Esophagus muscularis mucosa (tissue), 4 donors: ENCODE results near the gene CGB7. TPM values are rescaled to one million over a fixed set of nuclear protein-coding genes. Genes with fewer than 3 reads are reported as not detected.

ENCODE experiments used
- DNase-seq: peaks from one replicate; pipeline ENCODE4 v3.0.0-alpha.2; 2017; ENCODE audit errors: extremely low spot score
- H3K27ac ChIP-seq, 4 donors: fragments of 200-600 bp; sonication (generic); replicated peaks in 1 of 4; 1 replicate in 3 of 4; 2 replicates in 1 of 4; pipeline ENCODE4 v1.5.1; 2016 to 2019; ENCODE audit warnings: mild to moderate bottlenecking in 1 of 4
- H3K27me3 ChIP-seq, 4 donors: fragments of 200-600 bp; sonication (generic); one replicate each; pipeline versions ENCODE4 v1.5.1 to v1.6.0; 2016 to 2019
- H3K36me3 ChIP-seq, 4 donors: fragments of 200-600 bp; sonication (generic); one replicate each; pipeline ENCODE4 v1.5.1; 2016 to 2019
- H3K4me1 ChIP-seq, 4 donors: fragments of 200-600 bp; sonication (generic); one replicate each; pipeline ENCODE4 v1.5.1; 2016 to 2019
- H3K4me3 ChIP-seq, 4 donors: fragments of 200-600 bp; sonication (generic); 1 replicate in 2 of 4; 2 replicates in 2 of 4; pipeline ENCODE4 v1.5.1; 2016 to 2019; ENCODE audit warnings: mild to moderate bottlenecking in 4 of 4, moderate library complexity in 1 of 4
- H3K9me3 ChIP-seq, 4 donors: fragments of 200-600 bp; sonication (generic); 1 replicate in 3 of 4; 2 replicates in 1 of 4; pipeline ENCODE4 v1.5.1; 2016 to 2019
- CTCF ChIP-seq, 3 experiments: fragments of 200-600 bp in 2 of 3; fragments of 450-650 bp in 1 of 3; sonication (generic) in 2 of 3; IDR thresholded peaks; one replicate each; pipeline ENCODE4 v1.5.1; 2017 to 2019; ENCODE audit warnings: antibody characterized with exemption in 3 of 3, mild to moderate bottlenecking in 2 of 3, moderate library complexity in 1 of 3
- EP300 ChIP-seq: sonication (generic); formaldehyde crosslinking; IDR thresholded peaks from one replicate; pipeline ENCODE4 v1.6.1; 2017; ENCODE audit warnings: antibody characterized with exemption
- POLR2A ChIP-seq: fragments of 450-650 bp; IDR thresholded peaks from one replicate; pipeline ENCODE4 v1.6.1; 2017; ENCODE audit warnings: antibody characterized with exemption, moderate library complexity, mild to moderate bottlenecking, low read depth
- POLR2AphosphoS5 ChIP-seq, 2 donors: sonication (generic); formaldehyde crosslinking; IDR thresholded peaks; one replicate each; pipeline ENCODE4 v1.6.1; 2017; ENCODE audit warnings: antibody characterized with exemption in 2 of 2
- WGBS: methylation state at CpG from one replicate; pipeline ENCODE4 v1.1.5; 2018; 5-methylcytosine and 5-hydroxymethylcytosine counted together
- intact Hi-C: fragments of 100-400 bp; cut with DNase I; formaldehyde crosslinking; loops from one replicate; pipeline ENCODE4 v1.15.1; 2023
- total RNA-seq, 4 donors: library from RNA; depleted of rRNA; stranded (reverse); fragments of >200 nt; gene quantifications; one replicate each; pipeline versions ENCODE4 v1.1.0 to v1.2.1, GENCODE V29; 2016

CGB7 gene
- total RNA-seq, 4 donors from 2014 or later: not detected

DNA sequence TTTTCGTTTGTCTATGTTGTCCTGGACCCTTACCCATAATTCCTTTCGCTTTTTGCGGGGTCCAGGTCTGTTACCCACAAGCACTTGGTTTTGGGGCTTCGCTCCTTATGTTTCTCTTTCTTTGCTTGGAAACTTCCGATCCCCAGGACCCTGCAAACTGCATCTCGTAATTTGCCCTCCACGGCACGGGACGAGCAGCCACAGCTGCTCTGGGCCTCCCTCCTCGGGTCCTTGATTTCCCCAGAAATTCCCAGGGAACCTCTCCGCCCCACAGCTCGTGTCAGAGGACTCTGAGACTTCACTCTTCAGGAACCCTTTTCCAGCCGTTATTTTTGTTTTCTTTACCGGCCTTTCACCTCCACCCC, 28.3 kb upstream of the CGB7 start:
- under 1% methylated on average over 14 of the region's 14 CpGs for WGBS
- H3K36me3 ChIP-seq: peaks cover 20 to 43% (median 31%) of the 10 kb centered on the region in 4 donors
- DNase-seq: no peak
- intact Hi-C loops: no loop called here
- no peaks in the 10 kb centered on the region for H3K27me3 ChIP-seq
- peaks cover 24 to 50% (median 37%) of the 10 kb centered on the region in 4 donors for H3K4me1 ChIP-seq
- peak overlapping the region; percentile 72 to 97 (median 88) for H3K4me3 ChIP-seq
- H3K27ac ChIP-seq: peak overlapping the region; percentile 83 to 95 (median 89)
- no peaks in the 10 kb centered on the region for H3K9me3 ChIP-seq
- no peak for TF ChIP-seq EP300
- TF ChIP-seq CTCF (IDR thresholded peaks at IDR 0.05): no peak
- no peak for TF ChIP-seq POLR2A
- no peak for TF ChIP-seq POLR2AphosphoS5 (IDR thresholded peaks at IDR 0.05)

DNA sequence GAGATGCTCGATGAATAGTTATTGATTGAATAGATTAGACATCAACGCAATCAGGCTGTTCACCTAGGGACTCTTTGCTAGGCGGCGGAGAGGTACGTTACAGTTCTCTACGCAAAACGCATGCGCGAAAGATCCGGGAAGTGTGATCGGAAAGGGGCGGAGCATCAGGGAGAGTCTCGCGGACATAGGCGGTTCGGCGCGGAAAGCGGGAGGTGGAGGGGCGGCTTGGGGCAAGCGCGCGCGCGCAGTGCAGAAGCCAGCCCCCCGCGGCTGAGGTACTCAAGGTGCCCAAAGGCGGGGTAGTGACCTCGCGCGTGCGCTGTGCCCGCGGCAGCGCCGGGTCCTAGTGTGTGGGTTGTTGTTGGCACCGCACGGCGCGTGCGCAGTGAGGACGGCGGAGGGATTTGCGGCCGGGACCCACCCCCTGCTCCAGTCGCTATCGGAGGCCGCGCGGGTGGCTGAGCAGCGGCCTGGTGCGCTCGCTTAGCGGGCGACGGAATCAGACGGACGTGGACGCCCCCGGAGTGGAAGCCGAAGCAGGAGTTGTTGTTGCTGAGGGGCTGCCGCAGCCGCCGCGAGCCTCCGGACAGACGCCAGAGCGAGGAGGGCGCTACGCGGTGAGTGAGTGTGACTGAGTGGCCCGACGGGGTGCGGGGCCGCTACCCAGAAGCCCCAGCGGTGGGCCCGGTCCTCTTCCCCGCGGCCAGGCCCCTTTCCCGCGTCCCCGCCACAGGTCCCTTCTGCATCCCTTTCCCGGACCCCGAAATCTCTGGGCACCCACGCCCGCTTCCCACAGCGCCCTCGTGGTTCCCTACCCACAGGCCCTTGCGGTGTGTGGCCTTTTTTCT, 27.7 kb upstream of the CGB7 start, which contains the start of gene SNRNP70:
Gene SNRNP70, plus strand, starts transcription at position 432 of the 848 bp plus-strand sequence. CDS start 964 bp downstream, outside the sequence.
- WGBS: under 1% methylated on average over 23 of the region's 89 CpGs
- Histone ChIP-seq H3K36me3 (peaks cover 14 to 37% (median 25%) of the 10 kb centered on the region in 4 donors), H3K27ac (peak within 1 kb of the TSS; percentile 83 to 95 (median 89)), H3K9me3 (no peaks in the 10 kb centered on the region), H3K4me1 (peaks cover 24 to 49% (median 37%) of the 10 kb centered on the region in 4 donors), H3K27me3 (no peaks in the 10 kb centered on the region), H3K4me3 (peak within 1 kb of the TSS; percentile 72 to 97 (median 88))
- intact Hi-C loops: no loop called here
- peak; percentile 100 for DNase-seq
- TF ChIP-seq POLR2AphosphoS5 (IDR thresholded peaks at IDR 0.05): peak; percentile 93 to 96
- TF ChIP-seq CTCF (IDR thresholded peaks at IDR 0.05): peak in 1 of 3 experiments; percentile 6
- no peak for TF ChIP-seq EP300
- TF ChIP-seq POLR2A: peak; percentile 91

DNA sequence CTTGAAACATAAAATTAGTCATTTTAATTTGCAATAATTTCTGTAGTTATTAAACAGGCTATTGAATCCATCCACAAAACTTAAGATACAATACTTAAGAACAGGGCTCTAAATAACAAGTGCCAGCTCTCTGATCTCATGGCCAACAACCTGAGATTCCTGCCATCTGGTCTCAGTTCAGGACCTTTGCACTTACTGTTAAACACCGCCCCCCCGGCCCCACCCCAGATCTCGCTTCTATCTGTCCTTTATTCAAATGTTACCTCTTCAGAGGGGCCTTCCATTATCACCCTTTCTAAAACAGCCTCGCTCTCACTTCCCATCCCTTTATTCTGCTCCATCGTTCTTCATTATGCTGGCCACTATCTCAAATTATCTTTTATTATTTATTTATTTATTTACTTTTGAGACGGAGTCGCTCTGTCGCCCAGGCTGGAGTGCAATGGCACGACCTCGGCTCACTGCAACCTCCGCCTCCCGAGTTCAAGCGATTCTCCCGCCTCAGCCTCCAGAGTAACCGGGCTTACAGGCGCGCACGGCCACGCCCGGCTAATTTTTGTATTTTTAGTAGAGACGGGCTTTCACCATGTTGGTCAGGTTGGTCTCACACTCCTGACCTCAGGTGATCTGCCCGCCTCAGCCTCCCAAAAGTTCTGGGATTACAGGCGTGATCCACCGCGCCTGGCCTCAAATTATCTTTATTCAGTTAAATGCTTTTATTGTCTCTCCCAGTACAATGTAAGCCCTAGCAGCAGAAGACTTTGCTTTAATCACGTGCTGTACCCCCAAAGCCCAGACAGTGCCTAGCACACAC, 26.9 kb upstream of the CGB7 start:
- H3K27me3 ChIP-seq: no peaks in the 10 kb centered on the region
- intact Hi-C loops: no loop called here
- DNase-seq: no peak
- 71% methylated on average over 26 of the region's 26 CpGs for WGBS
- H3K36me3 ChIP-seq: peaks cover 8 to 29% (median 18%) of the 10 kb centered on the region in 4 donors
- TF ChIP-seq POLR2AphosphoS5 (IDR thresholded peaks at IDR 0.05) (no peak), CTCF (IDR thresholded peaks at IDR 0.05) (no peak), POLR2A (no peak), EP300 (no peak)
- H3K27ac ChIP-seq: peak overlapping the region; percentile 83 to 95 (median 89)
- peak overlapping the region; percentile 72 to 97 (median 88) for H3K4me3 ChIP-seq
- H3K4me1 ChIP-seq: peaks cover 24 to 42% (median 37%) of the 10 kb centered on the region in 4 donors
- no peaks in the 10 kb centered on the region for H3K9me3 ChIP-seq

DNA sequence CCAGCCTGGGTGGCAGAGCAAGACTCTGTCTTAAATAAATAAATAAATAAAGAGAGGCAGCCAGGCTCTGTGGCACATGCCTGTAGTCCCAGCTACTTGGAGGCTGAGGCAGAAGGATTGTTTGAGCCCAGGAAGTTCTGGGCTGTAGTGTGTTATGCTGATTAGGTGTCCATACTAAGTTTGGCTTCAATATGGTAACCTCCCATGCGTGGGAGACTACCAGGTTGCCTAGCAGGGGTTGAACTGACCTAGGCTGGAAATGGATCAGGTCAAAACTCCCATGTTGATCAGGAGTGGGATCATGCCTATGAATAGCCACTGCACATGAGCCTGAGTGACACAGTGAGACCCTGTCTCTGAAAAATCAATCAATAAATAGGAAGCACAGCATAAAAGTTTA, 23.7 kb upstream of the CGB7 start:
- intact Hi-C loops: no loop called here
- no peak overlapping the region for H3K4me3 ChIP-seq
- peaks cover 8 to 12% (median 10%) of the 10 kb centered on the region in 4 donors for H3K4me1 ChIP-seq
- no peak for DNase-seq
- H3K27ac ChIP-seq: no peak overlapping the region
- 45% methylated on average over 1 of the region's 1 CpG for WGBS
- no peaks in the 10 kb centered on the region for H3K36me3 ChIP-seq
- H3K9me3 ChIP-seq: no peaks in the 10 kb centered on the region
- TF ChIP-seq CTCF (IDR thresholded peaks at IDR 0.05) (no peak), EP300 (no peak)
- no peaks in the 10 kb centered on the region for H3K27me3 ChIP-seq
